Activated CD4-positive, alpha-beta T cell treated with anti-CD3 and anti-CD28 coated beads, Interleukin-2, amount 10 ng/mL, durations not matched to agents 24 days and 14 days (primary cell): ENCODE measurements around the gene LRP1B. TPM values are rescaled to one million over a fixed set of nuclear protein-coding genes. Genes with fewer than 3 reads are reported as not detected.

Source experiments
- DNase-seq: peaks from one replicate; pipeline ENCODE4 v3.0.0; 2022
- H3K27ac Mint-ChIP-seq: one replicate; pipeline ENCODE4 v1.8.0; 2022; ENCODE audit warnings: mild to moderate bottlenecking, mixed read lengths
- H3K27me3 Mint-ChIP-seq: one replicate; pipeline ENCODE4 v1.8.0; 2022; ENCODE audit warnings: mixed read lengths
- H3K36me3 Mint-ChIP-seq: one replicate; pipeline ENCODE4 v1.8.0; 2022; ENCODE audit warnings: low read depth, mild to moderate bottlenecking, mixed read lengths
- H3K4me1 Mint-ChIP-seq: one replicate; pipeline ENCODE4 v1.8.0; 2021; ENCODE audit warnings: mixed read lengths
- H3K4me3 Mint-ChIP-seq: one replicate; pipeline ENCODE4 v1.8.0; 2022; ENCODE audit warnings: mild to moderate bottlenecking, moderate library complexity, mixed read lengths
- H3K9me3 Mint-ChIP-seq: one replicate; pipeline ENCODE4 v1.8.0; 2021; ENCODE audit warnings: mixed read lengths
- intact Hi-C: fragments of 100-400 bp; cut with micrococcal nuclease; formaldehyde crosslinking; loops from one replicate; pipeline ENCODE4 v1.15.1; 2023
- total RNA-seq: library from RNA; stranded (reverse); gene quantifications from 2 replicates; pipeline ENCODE4 v1.2.3, GENCODE V29; 2022

Gene LRP1B
- total RNA-seq, 1 donor from 2014 or later: not detected

DNA sequence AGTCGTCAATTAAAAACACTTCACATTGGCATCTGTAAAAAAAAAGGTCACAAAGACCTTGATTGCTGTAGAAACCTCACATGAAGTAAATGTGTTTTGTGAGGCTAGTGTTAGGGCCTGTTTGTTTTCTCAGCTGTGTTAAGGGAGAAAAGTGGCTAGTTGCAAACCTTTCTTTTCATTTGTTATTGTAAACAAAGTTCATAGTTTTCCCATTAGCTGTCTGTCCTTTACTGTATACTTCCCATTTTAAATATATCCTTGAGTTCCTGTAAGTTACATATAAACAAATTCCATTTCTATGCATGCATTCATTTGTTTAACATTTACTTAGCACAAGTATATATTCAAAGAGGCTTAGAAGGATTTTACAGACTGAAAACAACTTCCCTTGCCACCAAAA is 1250.2 kb downstream of the LRP1B start:
- Mint-ChIP-seq H3K36me3 (no peaks in the 10 kb centered on the region), H3K4me1 (no peaks in the 10 kb centered on the region), H3K4me3 (no peak overlapping the region), H3K27me3 (no peaks in the 10 kb centered on the region), H3K9me3 (peaks cover 4% of the 10 kb centered on the region), H3K27ac (no peak overlapping the region)
- no peak for DNase-seq
- intact Hi-C loops: no loop called here

DNA sequence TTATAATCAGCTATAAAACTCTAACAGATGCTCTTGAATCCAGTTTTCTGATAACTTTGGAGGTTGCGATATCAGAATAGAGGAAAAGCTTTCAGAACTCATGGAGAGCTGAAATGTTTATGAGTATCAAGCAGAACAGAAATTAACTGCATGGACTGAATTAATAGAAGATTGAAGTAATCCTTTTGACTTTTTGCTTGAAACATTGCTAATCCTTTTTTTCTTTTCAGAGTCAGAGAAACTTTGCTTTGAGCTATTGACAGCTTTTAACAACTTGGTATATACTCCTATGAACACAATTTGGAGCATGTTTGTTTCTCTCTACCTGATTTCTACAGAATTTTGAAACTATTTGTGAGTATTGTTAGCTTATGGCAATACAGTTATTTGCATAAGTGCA is 1254.8 kb downstream of the LRP1B start:
- Mint-ChIP-seq H3K4me3 (no peak overlapping the region), H3K9me3 (peaks cover 4% of the 10 kb centered on the region), H3K27ac (no peak overlapping the region), H3K27me3 (no peaks in the 10 kb centered on the region), H3K4me1 (no peaks in the 10 kb centered on the region), H3K36me3 (no peaks in the 10 kb centered on the region)
- intact Hi-C loops: no loop called here
- no peak for DNase-seq

DNA sequence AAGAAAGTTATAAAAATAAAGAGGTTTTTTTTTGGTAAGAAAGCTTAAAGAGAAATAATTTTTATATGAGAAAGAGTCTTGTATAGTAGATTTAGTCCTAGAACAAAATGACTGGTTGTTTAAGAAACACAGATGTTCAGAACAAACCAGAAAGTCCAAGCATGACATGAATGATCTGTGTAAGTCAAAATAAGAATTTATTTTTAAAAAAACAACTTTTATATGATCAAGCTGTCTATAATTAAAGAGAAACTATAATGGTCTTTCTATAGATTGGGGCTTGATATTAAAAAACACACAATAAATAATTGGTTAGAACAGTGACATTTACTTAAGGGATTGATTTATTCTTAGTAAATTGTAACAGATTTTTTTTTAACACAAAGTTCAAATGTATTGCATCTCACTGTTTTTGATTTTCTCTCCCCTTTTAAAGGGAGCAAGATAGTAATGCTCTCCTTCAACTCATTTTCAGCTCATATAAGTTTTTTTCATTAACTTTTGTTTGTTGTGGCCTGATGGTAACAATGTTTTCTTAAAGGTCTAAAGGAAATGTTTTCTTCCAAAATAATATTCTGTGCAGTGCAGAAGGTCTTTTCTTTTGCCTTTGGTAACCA is 1256.8 kb downstream of the LRP1B start:
- no peak for DNase-seq
- intact Hi-C loops: no loop called here
- H3K27ac Mint-ChIP-seq: no peak overlapping the region
- H3K4me1 Mint-ChIP-seq: no peaks in the 10 kb centered on the region
- no peaks in the 10 kb centered on the region for H3K27me3 Mint-ChIP-seq
- no peak overlapping the region for H3K4me3 Mint-ChIP-seq
- H3K36me3 Mint-ChIP-seq: no peaks in the 10 kb centered on the region
- peaks cover 4% of the 10 kb centered on the region for H3K9me3 Mint-ChIP-seq

DNA sequence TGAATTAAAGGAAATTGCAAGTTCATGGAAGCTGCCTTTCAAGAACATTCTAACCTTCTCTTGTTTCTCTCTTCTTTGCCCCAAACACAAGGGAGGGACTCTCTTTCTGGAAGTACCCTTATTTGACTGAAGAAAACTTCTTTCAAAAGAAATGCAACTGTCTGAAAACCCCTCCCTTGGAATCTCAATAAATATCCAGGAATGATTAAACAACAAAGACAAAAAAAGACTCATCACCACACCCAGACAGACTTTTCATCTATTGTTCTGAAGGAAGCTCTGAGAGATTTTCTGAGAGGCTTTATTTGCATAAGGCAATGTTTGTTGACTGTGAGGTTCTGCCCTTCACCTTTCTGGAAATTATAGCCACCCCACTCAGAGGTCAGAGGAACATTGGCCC is 1260.9 kb downstream of the LRP1B start:
- intact Hi-C loops: no loop called here

DNA sequence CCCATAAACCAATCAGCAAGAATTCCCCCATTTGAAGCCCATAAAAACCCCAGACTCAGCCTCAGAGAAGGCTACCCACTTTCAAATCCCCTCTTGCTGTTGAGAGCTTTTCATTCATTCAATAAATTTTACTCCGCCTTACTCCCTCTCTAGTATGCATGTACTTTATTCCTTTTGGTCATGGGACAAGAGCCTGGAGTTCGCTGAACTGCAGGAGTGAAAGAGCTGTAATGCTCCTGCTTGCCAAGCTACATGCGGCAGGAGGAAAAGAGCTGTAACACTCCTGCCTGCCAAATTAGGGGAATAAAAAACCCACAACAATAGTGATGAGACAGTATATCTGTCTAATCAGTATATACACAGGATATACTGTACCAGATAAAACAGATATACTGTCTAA is 1261.7 kb downstream of the LRP1B start:
- Mint-ChIP-seq H3K4me1 (no peaks in the 10 kb centered on the region), H3K27ac (no peak overlapping the region), H3K36me3 (no peaks in the 10 kb centered on the region), H3K9me3 (no peaks in the 10 kb centered on the region), H3K4me3 (no peak overlapping the region), H3K27me3 (no peaks in the 10 kb centered on the region)
- intact Hi-C loops: no loop called here
- no peak for DNase-seq

More for the DNA sequence above, 1260.9 kb downstream of the LRP1B start:
- Mint-ChIP-seq H3K27ac (no peak overlapping the region), H3K4me3 (no peak overlapping the region), H3K9me3 (no peaks in the 10 kb centered on the region), H3K36me3 (no peaks in the 10 kb centered on the region), H3K4me1 (no peaks in the 10 kb centered on the region), H3K27me3 (no peaks in the 10 kb centered on the region)
- DNase-seq: no peak

DNA sequence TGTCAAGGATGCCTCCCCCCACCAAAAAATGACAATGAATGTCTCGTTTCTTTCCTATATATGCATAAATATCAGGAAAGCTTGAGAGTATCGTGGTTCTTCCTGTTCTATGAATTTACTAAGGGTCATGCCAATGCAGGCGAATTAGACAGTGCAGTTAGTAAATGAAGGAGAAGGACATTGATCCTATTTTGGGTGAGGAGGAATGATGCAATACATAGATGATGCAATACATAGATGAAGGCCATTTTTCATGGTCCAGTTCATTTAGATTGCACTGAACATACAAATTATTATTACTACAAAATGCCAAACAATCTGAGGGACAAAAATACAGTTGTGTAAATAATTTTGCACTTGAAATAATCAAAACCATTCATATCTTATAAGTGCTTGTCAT is 1265.0 kb downstream of the LRP1B start:
- intact Hi-C loops: no loop called here
- no peak for DNase-seq
- Mint-ChIP-seq H3K4me1 (no peaks in the 10 kb centered on the region), H3K27me3 (no peaks in the 10 kb centered on the region), H3K9me3 (no peaks in the 10 kb centered on the region), H3K4me3 (no peak overlapping the region), H3K27ac (no peak overlapping the region), H3K36me3 (no peaks in the 10 kb centered on the region)

DNA sequence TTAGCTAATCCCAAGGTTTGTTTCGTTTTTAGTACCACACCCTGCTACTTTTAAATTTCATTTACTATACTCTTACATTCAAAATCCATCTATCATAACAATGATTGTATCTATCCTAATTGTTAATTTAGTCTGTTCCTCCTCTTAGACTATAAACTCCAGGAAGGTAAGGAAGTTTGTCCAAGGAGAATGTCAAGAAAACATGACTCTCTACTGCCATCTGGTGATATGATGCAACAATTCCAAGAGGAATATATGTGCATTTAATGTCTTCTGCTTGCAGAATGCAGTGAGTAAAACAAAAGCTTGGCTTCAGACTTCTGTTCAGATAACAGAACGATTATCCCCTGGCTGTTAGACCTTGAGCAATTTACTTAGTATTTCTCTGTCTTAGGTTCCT is 1267.1 kb downstream of the LRP1B start:
- Mint-ChIP-seq H3K9me3 (no peaks in the 10 kb centered on the region), H3K36me3 (no peaks in the 10 kb centered on the region), H3K4me3 (no peak overlapping the region), H3K4me1 (no peaks in the 10 kb centered on the region), H3K27ac (no peak overlapping the region), H3K27me3 (no peaks in the 10 kb centered on the region)
- DNase-seq: no peak
- intact Hi-C loops: no loop called here

DNA sequence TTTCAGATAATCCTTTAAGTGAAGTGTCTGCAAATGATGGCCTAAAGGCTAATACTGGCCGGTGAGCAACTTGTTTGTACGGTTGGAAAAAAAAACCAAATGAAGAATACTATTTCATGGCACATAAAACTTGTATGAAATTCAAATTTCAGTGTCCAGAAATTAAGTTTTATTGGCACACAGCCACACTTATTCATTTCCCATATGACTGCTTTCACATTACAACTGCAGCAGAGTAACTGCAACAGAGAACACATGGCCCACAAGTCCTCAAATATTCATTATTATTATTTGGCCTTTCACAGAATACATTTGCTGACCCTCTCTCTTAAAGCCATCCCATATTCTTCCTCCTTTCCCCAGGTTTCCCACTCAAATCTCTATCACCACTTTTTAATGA is 1268.6 kb downstream of the LRP1B start:
- intact Hi-C loops: no loop called here
- Mint-ChIP-seq H3K9me3 (no peaks in the 10 kb centered on the region), H3K4me1 (no peaks in the 10 kb centered on the region), H3K27ac (no peak overlapping the region), H3K36me3 (no peaks in the 10 kb centered on the region), H3K4me3 (no peak overlapping the region), H3K27me3 (no peaks in the 10 kb centered on the region)
- DNase-seq: no peak

DNA sequence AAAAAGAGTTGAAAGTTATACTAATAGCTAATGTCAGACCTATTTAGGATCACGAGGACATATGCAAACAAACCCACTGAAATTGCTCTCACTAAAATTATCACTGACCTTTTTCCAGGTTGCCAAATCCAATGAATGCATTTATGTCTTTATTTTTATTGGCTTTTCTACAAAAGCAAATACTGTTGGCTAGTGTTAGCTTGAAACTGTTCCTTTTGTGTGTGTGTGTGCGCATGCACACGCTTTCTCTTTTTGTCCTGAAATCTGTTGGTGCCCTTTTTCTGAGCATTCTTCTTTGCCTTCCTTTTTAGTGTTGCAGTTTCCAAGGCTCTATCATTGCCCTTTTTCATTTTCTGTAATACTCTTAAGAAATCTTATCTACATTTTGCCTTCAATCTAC is 1269.2 kb downstream of the LRP1B start:
- Mint-ChIP-seq H3K4me1 (no peaks in the 10 kb centered on the region), H3K27ac (no peak overlapping the region), H3K9me3 (no peaks in the 10 kb centered on the region), H3K27me3 (no peaks in the 10 kb centered on the region), H3K4me3 (no peak overlapping the region), H3K36me3 (no peaks in the 10 kb centered on the region)
- intact Hi-C loops: no loop called here
- DNase-seq: no peak

DNA sequence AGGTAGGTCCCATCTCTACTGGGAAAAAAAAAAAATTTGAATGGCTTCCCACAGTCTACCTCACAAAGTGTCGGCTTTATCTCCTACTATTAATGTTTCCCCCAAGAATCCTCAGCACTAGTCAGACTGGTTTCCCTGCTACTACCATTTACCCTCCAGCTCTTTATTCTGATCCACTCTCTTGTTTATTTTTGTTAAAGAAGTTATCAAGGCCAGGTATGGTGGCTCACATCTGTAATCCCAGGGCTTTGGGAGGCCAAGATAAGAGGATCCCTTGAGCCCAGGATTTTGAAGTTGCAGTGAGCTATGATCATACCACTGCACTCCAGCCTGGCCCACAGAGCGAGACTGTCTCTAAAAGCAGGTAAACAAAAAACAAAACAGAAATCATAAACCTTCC is 1275.3 kb downstream of the LRP1B start:
- H3K4me3 Mint-ChIP-seq: no peak overlapping the region
- intact Hi-C loops: no loop called here
- H3K9me3 Mint-ChIP-seq: no peaks in the 10 kb centered on the region
- H3K36me3 Mint-ChIP-seq: no peaks in the 10 kb centered on the region
- H3K27me3 Mint-ChIP-seq: no peaks in the 10 kb centered on the region
- no peak for DNase-seq
- H3K27ac Mint-ChIP-seq: no peak overlapping the region
- no peaks in the 10 kb centered on the region for H3K4me1 Mint-ChIP-seq

DNA sequence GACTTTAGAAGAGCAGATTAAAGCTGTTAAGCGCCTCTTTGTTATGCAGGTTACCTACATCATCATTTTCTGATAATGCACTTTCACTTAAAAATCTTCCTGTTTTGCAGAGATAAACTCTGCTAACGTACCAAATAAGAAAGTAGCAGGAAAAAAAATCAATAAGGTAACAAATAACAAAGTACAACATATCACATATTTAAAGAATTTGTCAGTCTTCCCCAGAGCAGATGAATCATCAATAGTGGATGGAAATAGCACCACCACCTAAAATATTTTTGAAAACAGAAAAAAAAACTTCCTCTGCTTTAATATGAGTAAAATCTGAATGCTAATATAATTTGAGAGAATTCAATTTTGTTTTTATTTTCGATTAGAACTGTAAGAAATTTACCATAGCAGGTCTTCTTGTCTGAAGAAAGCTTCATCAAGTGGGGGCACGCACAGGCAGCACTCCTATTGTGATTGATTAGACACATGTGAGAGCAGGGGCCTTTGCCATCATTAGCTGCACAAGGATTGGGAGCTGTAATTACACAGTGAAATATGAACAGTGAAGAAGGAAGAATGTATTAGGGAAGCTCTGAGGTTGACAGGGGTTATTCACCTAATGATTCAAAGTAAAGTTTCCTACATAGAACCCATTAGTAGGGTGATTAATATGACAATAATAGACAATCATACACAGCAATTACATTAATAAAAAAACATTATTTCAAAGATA is 1279.4 kb downstream of the LRP1B start:
- Mint-ChIP-seq H3K27me3 (no peaks in the 10 kb centered on the region), H3K4me1 (no peaks in the 10 kb centered on the region), H3K4me3 (no peak overlapping the region), H3K36me3 (no peaks in the 10 kb centered on the region), H3K9me3 (peaks cover 3% of the 10 kb centered on the region), H3K27ac (no peak overlapping the region)
- no peak for DNase-seq
- intact Hi-C loops: no loop called here

DNA sequence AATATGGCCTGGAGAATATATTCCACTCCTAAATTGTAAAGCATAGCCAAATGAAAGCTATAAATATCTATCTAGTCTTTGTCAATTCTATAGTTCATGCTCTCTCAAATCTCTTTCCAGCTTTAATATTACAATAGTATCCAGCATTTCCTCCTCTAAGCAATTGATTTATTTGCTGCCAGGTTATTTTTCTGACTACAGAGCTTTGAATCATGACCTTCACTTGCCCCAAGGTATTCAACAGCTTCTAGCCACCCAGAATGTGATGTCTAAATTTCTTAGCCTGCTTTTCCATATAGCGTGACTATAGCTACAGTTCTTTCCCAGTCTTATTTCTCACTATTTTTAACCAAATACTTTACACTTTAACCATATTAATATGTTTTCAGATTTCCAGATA is 1287.6 kb downstream of the LRP1B start:
- Mint-ChIP-seq H3K27ac (no peak overlapping the region), H3K9me3 (no peaks in the 10 kb centered on the region), H3K4me3 (no peak overlapping the region), H3K4me1 (no peaks in the 10 kb centered on the region), H3K27me3 (no peaks in the 10 kb centered on the region), H3K36me3 (no peaks in the 10 kb centered on the region)
- no peak for DNase-seq
- intact Hi-C loops: no loop called here

DNA sequence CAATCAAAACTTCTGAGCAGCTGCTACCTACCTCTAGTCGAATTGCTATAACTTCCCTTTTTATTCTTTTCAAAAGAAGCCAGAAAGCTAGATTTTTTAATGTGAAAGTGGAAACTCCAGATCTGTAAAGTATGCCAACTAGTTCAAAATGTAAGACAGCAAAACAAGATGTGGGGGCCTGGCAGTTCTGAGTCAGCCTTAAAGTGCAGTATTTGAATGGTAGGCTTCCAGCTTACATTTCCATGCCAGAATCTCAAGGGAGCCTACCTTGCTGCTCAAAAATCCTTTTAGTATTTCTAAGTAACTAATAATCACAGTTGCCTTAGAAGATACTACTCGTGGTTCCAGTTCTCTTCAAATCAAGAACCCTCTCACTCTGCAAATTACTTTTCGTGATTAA is 1288.7 kb downstream of the LRP1B start:
- no peak for DNase-seq
- Mint-ChIP-seq H3K27me3 (no peaks in the 10 kb centered on the region), H3K9me3 (no peaks in the 10 kb centered on the region), H3K4me1 (no peaks in the 10 kb centered on the region), H3K27ac (no peak overlapping the region), H3K36me3 (no peaks in the 10 kb centered on the region), H3K4me3 (no peak overlapping the region)
- intact Hi-C loops: no loop called here

DNA sequence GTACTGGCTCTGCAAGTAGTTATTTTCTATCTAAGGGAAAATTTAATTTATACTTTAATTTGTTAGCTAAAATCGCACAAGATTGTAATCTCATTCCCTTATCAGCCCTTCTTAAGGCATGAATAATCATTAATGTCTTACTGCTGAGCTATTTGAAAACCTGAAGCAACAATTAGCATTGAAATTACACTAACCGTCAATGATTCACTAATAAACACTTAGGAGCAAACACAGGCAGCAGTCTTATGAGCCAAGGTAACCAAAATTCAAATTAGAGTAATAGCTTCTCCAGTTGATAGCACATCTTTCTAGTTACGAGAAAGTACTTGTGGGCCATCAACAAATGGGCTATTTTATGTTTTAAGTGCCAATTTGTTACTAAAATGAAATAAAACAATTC is 1289.7 kb downstream of the LRP1B start:
- H3K4me1 Mint-ChIP-seq: no peaks in the 10 kb centered on the region
- H3K4me3 Mint-ChIP-seq: no peak overlapping the region
- H3K36me3 Mint-ChIP-seq: no peaks in the 10 kb centered on the region
- H3K9me3 Mint-ChIP-seq: no peaks in the 10 kb centered on the region
- no peaks in the 10 kb centered on the region for H3K27me3 Mint-ChIP-seq
- no peak overlapping the region for H3K27ac Mint-ChIP-seq
- no peak for DNase-seq
- intact Hi-C loops: no loop called here

DNA sequence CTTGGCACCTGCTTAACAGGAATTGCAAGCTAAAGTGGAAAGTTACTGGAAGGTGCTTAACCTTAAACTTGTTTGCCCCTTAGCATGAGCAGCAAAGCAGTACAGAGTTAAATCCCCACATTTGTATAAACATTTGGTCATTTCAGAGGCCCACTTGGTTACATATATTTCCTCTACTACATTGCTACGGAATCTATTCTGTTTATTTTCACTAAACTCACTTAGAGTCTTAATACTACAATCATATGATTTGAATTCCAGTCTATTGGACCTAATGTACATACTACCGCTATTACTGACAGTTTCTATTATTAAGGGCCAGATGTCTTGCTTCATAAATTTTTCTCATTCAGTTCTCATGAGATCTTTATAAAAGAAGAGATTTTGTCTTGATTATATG is 1294.0 kb downstream of the LRP1B start:
- no peaks in the 10 kb centered on the region for H3K4me1 Mint-ChIP-seq
- no peak for DNase-seq
- H3K4me3 Mint-ChIP-seq: no peak overlapping the region
- intact Hi-C loops: no loop called here
- no peaks in the 10 kb centered on the region for H3K9me3 Mint-ChIP-seq
- no peaks in the 10 kb centered on the region for H3K36me3 Mint-ChIP-seq
- H3K27me3 Mint-ChIP-seq: no peaks in the 10 kb centered on the region
- H3K27ac Mint-ChIP-seq: no peak overlapping the region
